GM21528 (cell line): ENCODE measurements around the gene UBA5.

Experiments used
- ATAC-seq: cut with Tn5 transposase; IDR thresholded peaks from one replicate; pipeline ENCODE4 v1.9.1; 2021; ENCODE audit warnings: mild to moderate bottlenecking, moderate library complexity; ENCODE audit not compliant: unreplicated experiment, low FRiP score

The UBA5 gene

GRCh38 chr3:132710311-132710710 is 50.2 kb downstream of the UBA5 start:
- ATAC-seq = no peak

DNA sequence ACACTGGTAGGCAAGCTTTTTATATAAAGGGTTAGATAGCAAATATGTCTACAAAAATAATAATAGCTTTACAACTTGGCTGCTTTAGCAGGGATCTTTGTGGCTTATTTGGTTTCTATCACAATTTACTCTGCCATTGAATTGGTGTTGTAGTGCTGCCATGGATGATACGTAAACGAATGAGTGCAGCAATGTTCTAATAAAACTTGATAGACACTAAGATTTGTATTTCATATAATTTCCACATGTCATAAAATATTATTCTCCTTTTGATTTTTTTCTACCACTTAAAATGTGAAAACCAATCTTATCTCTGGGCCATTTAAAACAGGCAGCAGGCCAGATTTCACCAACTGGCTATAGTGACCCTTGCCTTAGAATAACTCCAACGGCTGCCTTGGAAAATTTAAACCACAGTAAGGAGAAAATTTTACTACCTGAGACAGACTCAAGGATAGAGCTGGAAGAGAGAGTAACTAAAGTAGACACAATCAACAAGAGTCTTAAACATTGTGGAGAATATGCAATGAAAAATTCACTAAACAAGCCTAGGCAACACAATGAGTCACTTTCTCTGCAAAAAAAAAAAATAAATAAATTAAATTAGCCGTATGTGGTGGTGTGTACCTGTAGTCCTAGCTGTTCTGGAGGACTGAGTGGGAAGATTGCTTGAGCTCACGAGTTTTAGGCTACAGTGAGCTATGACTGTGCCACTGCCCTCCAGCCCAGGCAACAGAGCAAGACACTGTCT is 54.0 kb downstream of the UBA5 start:
- no peak for ATAC-seq

DNA sequence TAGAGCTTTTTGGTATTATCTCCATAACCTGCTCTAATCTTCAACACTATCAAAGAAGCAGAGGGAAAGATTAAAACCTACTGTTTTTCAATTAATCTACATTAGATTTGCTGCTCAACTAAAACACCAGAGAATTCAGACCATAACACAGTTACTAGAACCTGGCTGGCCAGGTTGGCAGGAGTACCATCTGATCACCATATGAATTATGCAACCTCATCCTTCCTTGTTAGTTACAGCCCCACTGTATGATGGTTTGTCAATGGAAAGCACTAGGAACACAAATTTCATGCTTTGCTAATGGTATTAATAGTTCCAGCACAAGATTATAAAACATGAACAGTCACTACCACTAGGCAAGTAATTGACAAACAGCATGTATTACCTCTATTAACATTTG is 56.2 kb downstream of the UBA5 start:
- ATAC-seq = no peak

DNA sequence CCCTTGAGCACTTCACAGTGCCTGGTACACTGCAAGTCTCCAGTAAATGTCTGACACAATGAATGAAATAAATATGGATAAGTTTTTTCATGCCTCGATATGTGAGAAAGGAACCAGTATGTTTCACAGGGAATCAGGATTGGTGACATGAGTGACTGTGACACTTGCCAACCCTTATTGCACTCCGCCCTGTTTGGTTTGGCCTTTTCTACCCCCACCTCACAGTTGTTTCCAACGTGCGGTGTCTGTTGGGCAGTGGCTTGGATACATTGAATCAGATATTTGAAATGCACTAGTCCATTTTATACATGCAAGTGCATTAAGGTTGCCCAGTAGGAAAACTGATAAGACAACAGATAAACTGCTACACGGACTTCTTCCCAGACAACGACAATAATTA is 60.1 kb downstream of the UBA5 start:
- no peak for ATAC-seq

- peak; percentile 28 for ATAC-seq
Observed at GRCh38 chr3:132721479-132722164, 61.5 kb downstream of the UBA5 start.

DNA sequence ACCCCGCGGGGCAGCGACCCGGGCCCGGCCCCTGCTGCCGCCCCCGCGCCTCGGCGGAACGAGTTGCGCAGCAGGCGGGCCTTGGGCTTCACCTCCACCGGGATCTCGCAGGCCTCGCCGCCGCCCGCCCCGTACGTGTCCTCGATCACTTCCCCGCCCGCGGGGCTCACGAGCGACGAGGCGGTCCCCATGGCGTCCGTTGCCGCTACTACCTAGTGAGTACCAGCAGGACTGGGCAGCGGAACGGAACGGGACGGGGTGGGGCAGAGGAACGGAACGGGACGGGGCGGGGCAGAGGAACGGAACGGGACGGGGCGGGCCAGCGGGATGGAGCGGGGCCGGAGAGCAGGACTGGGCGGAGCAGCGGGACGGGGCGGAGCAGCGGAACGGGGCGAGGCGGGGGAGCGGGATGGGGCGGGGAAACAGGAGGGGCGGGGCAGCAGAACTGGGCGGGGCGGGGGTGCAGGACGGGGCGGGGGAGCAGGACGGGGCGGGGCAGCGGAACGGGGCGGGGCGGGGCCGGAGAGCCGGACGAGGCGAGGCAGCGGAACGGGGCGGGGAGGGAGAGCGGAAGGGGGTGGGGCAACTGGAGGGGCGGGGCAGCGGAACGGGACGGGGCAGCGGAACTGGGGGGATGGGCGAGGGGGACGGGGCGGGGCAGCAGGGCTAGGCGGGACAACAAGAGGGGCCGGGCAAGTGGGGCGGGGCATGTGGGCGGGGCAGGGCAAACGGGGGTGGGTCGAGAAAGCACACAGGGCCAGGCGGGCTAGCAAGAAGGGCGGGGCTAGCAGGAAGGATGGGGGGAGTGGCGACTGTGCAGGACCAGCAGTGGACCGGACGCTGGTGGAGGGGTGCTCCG is 62.3 kb downstream of the UBA5 start, which contains the start of gene NPHP3:
Gene NPHP3, minus strand, starts transcription at position 245 of the 859 bp plus-strand sequence. Its CDS starts 54 bp downstream, at position 191.
- ATAC-seq = peak; percentile 87

GRCh38 chr3:132723024-132723950 is 63.2 kb downstream of the UBA5 start:
- ATAC-seq = peak; percentile 4

DNA sequence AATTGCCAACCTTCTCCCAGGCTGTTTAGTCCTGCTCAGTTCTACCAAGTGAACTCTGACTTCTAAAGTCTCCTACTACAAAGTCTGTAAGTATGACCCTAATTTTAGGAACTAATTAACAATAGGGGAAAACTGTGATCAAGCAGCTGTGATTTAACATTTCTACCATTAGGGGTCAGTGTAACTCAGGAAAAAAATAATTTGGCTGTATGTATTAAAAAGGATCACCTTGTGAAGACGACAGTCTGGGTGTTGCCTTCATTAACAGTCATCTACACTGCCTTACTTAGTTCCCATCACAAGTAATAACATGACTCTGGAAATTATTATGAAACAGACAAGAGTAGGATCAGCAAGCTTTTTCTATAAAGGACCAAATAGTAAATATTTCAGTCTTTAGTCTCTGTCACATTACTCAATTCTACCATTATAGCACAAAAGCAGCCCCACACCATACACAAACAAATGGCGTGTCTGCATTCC is 66.3 kb downstream of the UBA5 start:
- ATAC-seq = no peak
